Testis (tissue), 2 donors: Measurements from ENCODE around the gene CLPX.

Source experiments
- CTCF ChIP-seq, 3 experiments: fragments of 450-650 bp in 2 of 3; fragments of 200-600 bp in 1 of 3; sonication (generic) in 1 of 3; IDR thresholded peaks; one replicate each; pipeline ENCODE4 v1.5.1; 2016 to 2019; ENCODE audit warnings: antibody characterized with exemption in 3 of 3, mild to moderate bottlenecking in 2 of 3, moderate library complexity in 1 of 3
- POLR2A ChIP-seq: fragments of 450-650 bp; IDR thresholded peaks from one replicate; pipeline ENCODE4 v1.6.1; 2017; ENCODE audit warnings: antibody characterized with exemption, mild to moderate bottlenecking, moderate library complexity

GRCh38 chr15:65184305-65184867 lies 756 bp downstream of the CLPX start:
- TF ChIP-seq CTCF (IDR thresholded peaks at IDR 0.05): no peak
- TF ChIP-seq POLR2A: no peak
